ENCODE data around the gene COPZ1. TPM values are rescaled to one million over a fixed set of nuclear protein-coding genes. Genes with fewer than 3 reads are reported as not detected.

Gene COPZ1
- total RNA-seq, 1 donor from 2014 or later = 130 TPM

DNA sequence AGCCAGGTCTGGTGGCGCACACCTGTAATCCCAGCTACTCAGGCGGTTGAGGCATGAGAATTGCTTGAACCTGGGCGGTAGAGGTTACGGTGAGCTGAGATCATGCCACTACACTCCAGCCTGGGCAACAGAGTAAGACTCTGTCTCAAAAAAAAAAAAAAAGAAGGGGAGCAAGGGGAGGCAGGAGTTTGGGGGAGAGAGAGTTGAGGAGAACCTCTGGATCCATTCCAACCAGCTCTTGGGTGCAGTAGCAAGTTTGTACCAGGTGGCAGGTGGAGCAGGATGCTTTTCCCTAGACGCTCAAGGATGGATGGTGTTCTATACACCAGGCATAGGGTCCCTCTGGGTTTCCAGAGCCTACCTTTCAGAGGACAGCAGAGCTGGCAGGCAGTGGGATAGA, 26.0 kb upstream of the COPZ1 start:
- no peaks in the 10 kb centered on the region for H3K9me3 Mint-ChIP-seq (ENCODE audit: unreplicated experiment)
- H3K27ac Mint-ChIP-seq (ENCODE audit: unreplicated experiment) = no peak overlapping the region
- no peak for DNase-seq (ENCODE audit: low spot score)
- TF ChIP-seq, protein P1, sequence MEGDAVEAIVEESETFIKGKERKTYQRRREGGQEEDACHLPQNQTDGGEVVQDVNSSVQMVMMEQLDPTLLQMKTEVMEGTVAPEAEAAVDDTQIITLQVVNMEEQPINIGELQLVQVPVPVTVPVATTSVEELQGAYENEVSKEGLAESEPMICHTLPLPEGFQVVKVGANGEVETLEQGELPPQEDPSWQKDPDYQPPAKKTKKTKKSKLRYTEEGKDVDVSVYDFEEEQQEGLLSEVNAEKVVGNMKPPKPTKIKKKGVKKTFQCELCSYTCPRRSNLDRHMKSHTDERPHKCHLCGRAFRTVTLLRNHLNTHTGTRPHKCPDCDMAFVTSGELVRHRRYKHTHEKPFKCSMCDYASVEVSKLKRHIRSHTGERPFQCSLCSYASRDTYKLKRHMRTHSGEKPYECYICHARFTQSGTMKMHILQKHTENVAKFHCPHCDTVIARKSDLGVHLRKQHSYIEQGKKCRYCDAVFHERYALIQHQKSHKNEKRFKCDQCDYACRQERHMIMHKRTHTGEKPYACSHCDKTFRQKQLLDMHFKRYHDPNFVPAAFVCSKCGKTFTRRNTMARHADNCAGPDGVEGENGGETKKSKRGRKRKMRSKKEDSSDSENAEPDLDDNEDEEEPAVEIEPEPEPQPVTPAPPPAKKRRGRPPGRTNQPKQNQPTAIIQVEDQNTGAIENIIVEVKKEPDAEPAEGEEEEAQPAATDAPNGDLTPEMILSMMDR (IDR thresholded peaks at IDR 0.05; ENCODE audit: unreplicated experiment) = no peak
- H3K4me3 Mint-ChIP-seq (ENCODE audit: unreplicated experiment) = no peak overlapping the region
- peaks cover 10% of the 10 kb centered on the region for H3K27me3 Mint-ChIP-seq (ENCODE audit: unreplicated experiment)
- peaks cover 14% of the 10 kb centered on the region for H3K4me1 Mint-ChIP-seq (ENCODE audit: unreplicated experiment)
- no peaks in the 10 kb centered on the region for H3K36me3 Mint-ChIP-seq (ENCODE audit: low read depth, unreplicated experiment)

DNA sequence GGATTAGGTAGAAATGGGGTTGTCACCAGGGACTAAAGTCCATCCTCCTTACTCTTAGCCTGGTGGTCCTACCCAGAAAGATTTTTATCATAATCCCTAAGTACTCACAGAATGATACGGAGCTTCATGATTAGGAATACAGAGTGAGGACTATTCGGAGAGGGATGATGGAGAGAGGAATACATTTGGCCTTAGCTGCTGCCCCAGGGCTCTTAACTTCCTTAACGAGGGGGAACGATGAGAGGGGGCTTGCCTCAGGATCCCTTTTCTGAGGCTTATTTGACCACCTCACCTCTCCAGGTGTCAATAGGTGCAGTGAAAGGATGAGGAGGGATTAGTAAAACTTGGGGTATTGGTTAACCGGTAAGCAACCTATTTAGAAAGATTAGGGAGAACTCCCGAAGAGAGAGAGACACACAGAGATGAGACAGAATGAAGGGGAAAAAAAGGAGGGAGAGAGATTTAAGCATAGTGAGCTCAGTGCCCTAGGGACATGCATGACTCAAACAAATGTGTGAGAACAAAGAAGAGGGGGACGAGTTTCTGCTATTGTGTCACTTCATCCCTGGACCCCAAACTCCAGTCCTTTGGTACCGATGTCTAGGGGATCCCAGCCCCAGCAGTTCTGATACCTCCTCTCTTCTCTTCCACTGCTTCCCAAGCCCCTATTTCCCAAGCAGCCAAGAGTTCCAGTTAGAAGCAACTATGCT, 25.3 kb upstream of the COPZ1 start:
- Mint-ChIP-seq H3K27me3 (ENCODE audit: unreplicated experiment) (peaks cover 10% of the 10 kb centered on the region), H3K4me3 (ENCODE audit: unreplicated experiment) (no peak overlapping the region), H3K36me3 (ENCODE audit: low read depth, unreplicated experiment) (no peaks in the 10 kb centered on the region), H3K9me3 (ENCODE audit: unreplicated experiment) (no peaks in the 10 kb centered on the region), H3K27ac (ENCODE audit: unreplicated experiment) (no peak overlapping the region), H3K4me1 (ENCODE audit: unreplicated experiment) (peaks cover 16% of the 10 kb centered on the region)
- no peak for DNase-seq (ENCODE audit: low spot score)
- TF ChIP-seq, protein P1 (IDR thresholded peaks at IDR 0.05; ENCODE audit: unreplicated experiment) = no peak

DNA sequence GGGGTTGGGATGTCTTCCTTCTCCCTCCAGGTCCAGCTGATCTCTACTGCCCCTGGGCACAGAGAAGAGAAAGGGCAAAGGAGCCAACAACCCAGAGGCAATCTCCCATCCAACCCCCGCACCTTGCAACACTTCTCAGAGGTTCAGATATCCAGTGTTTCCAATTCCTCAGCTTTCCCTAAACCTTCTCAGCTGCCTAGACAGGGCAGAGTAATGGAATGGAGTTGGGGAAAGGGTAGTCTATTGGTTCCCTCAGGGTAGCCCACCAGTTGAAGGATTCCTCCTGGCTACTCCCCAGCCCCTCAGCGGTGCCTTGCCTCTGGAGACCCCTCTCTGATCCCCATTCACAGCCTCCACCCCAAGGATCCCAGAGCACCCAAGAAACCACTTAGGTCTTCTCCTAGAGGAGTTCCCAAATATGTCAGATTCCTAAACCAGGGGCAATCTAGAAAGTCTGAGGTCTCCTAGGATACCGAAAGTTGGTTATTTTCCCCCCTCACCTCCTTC, 24.7 kb upstream of the COPZ1 start:
- Mint-ChIP-seq H3K27ac (ENCODE audit: unreplicated experiment) (no peak overlapping the region), H3K4me1 (ENCODE audit: unreplicated experiment) (peaks cover 16% of the 10 kb centered on the region)

DNA sequence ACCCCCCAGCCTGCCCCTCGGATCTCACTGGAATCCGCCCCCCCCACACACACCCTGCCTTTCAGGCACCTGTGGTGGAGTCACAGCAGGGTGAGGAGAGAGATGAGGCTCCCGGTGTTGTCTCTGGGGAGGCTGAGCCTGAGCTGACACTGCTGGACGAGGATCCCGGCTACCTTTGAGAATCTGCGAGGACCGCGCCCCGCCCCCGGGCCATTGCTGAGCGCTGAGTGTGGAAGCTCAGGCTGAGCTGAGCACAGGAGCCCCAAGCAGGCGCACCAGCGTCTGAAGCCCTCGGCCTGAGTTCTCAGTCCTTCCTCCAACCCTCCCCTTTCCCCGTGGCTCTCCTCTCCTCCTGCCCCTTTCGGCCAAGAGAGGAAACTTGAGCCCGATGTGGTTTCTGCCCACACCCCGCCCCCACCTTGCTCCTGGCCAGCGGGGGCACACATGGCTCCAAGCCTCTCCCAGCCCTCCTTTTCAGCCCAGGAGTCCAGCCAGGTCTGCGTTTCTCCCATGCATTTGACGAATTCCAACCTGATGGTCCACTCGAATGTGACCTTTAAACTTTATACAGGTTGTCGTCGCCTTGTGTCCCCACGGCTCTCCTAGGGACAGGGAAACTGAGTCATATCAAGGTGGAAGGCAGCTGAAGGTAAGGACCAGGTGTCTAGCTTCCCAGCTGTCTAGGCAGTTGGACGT, 24.1 kb upstream of the COPZ1 start, which contains the start of gene NFE2:
Gene NFE2 (minus strand): TSS at position 284 of the 696 bp plus-strand sequence. CDS start 5,767 bp downstream, outside the sequence.
- Mint-ChIP-seq H3K36me3 (ENCODE audit: low read depth, unreplicated experiment) (no peaks in the 10 kb centered on the region), H3K9me3 (ENCODE audit: unreplicated experiment) (no peaks in the 10 kb centered on the region), H3K27me3 (ENCODE audit: unreplicated experiment) (peaks cover 12% of the 10 kb centered on the region), H3K27ac (ENCODE audit: unreplicated experiment) (no peak within 1 kb of the TSS), H3K4me3 (ENCODE audit: unreplicated experiment) (peak within 1 kb of the TSS; percentile 59), H3K4me1 (ENCODE audit: unreplicated experiment) (peaks cover 12% of the 10 kb centered on the region)
- peak; percentile 61 for DNase-seq (ENCODE audit: low spot score)
- TF ChIP-seq, protein P1 (IDR thresholded peaks at IDR 0.05; ENCODE audit: unreplicated experiment) = no peak

More for the DNA sequence above, 24.7 kb upstream of the COPZ1 start:
- Mint-ChIP-seq H3K9me3 (ENCODE audit: unreplicated experiment) (no peaks in the 10 kb centered on the region), H3K36me3 (ENCODE audit: low read depth, unreplicated experiment) (no peaks in the 10 kb centered on the region), H3K27me3 (ENCODE audit: unreplicated experiment) (peaks cover 12% of the 10 kb centered on the region), H3K4me3 (ENCODE audit: unreplicated experiment) (peak overlapping the region; percentile 28)
- DNase-seq (ENCODE audit: low spot score) = no peak
- TF ChIP-seq, protein P1 (IDR thresholded peaks at IDR 0.05; ENCODE audit: unreplicated experiment) = no peak
